H1 (cell line): Measurements from ENCODE around the gene CORIN. TPM values are rescaled to one million over a fixed set of nuclear protein-coding genes. Genes with fewer than 3 reads are reported as not detected.

Experiments
- CTCF ChIA-PET: fragments of 300-600 bp; sonication (Branson Sonifier 250); formaldehyde crosslinking; loops from one replicate; lab custom pipeline; 2021; ENCODE audit not compliant: partially characterized antibody; lab: Charles Lee
- POLR2A ChIA-PET: fragments of 300-600 bp; sonication (Branson Sonifier 250); formaldehyde crosslinking; loops from one replicate; lab custom pipeline; 2021; ENCODE audit warnings: inconsistent platforms; ENCODE audit not compliant: partially characterized antibody; lab: Charles Lee
- DNase-seq, 2 experiments: peaks; one replicate each; pipeline versions ENCODE4 v3.0.0 to v3.0.0-alpha.2; 2010 to 2022; ENCODE audit warnings: low spot score in 2 of 2, low read depth in 1 of 2, mixed read lengths in 1 of 2
- FAIRE-seq: peaks from 2 replicates; lab custom pipeline; 2011; peaks lifted over from hg19 to GRCh38; lab: Jason Lieb, UNC
- H2AFZ ChIP-seq: 2 replicates; pipeline ENCODE4 v1.8.1; 2012; ENCODE audit warnings: low read length, inconsistent platforms
- H2AK5ac ChIP-seq: 2 replicates; pipeline ENCODE4 v1.6.1; 2013; ENCODE audit warnings: low read depth, low read length
- H2BK120ac ChIP-seq: replicated peaks from 2 replicates; pipeline ENCODE3; 2013; ENCODE audit warnings: low read depth, low read length, inconsistent platforms
- H2BK12ac ChIP-seq: 2 replicates; pipeline ENCODE4 v1.6.1; 2013; ENCODE audit warnings: low read depth, low read length
- H2BK15ac ChIP-seq: 2 replicates; pipeline ENCODE4 v1.6.1; 2013; ENCODE audit warnings: low read length
- H2BK20ac ChIP-seq: 2 replicates; pipeline ENCODE4 v1.6.1; 2013; ENCODE audit warnings: low read length
- H2BK5ac ChIP-seq: 2 replicates; pipeline ENCODE4 v1.6.1; 2013; ENCODE audit warnings: low read depth, low read length
- H3K14ac ChIP-seq: 2 replicates; pipeline ENCODE4 v1.6.1; 2013; ENCODE audit warnings: inconsistent platforms; ENCODE audit not compliant: insufficient read length
- H3K18ac ChIP-seq: 2 replicates; pipeline ENCODE4 v1.6.1; 2013; ENCODE audit warnings: low read length; ENCODE audit errors: extremely low read depth
- H3K23ac ChIP-seq: 2 replicates; pipeline ENCODE4 v1.6.1; 2013; ENCODE audit warnings: inconsistent platforms; ENCODE audit not compliant: insufficient read length
- H3K23me2 ChIP-seq: 2 replicates; pipeline ENCODE4 v1.6.1; 2013; ENCODE audit warnings: low read depth, low read length
- H3K27ac ChIP-seq: 2 replicates; pipeline ENCODE4 v1.6.1; 2011; ENCODE audit warnings: low read depth, low read length, inconsistent platforms
- H3K27me3 ChIP-seq, 4 experiments: replicated peaks in 1 of 4; 1 replicate in 1 of 4; 2 replicates in 3 of 4; pipeline versions ENCODE4 v1.6.1 to v1.8.1; 2011 to 2013; ENCODE audit warnings: low read length in 3 of 4, mild to moderate bottlenecking in 3 of 4, inconsistent platforms in 2 of 4, mixed read lengths in 2 of 4, moderate library complexity in 1 of 4; ENCODE audit not compliant: control insufficient read depth in 3 of 4, insufficient read depth in 3 of 4; ENCODE audit errors: extremely low read depth in 1 of 4
- H3K36me3 ChIP-seq, 4 experiments: 2 replicates each; pipeline versions ENCODE4 v1.6.1 to v1.8.1; 2011 to 2013; ENCODE audit warnings: mild to moderate bottlenecking in 4 of 4, low read length in 3 of 4, moderate library complexity in 2 of 4, control low read depth in 1 of 4, inconsistent platforms in 1 of 4; ENCODE audit not compliant: insufficient read depth in 4 of 4, control insufficient read depth in 2 of 4
- H3K4ac ChIP-seq: replicated peaks from 2 replicates; pipeline ENCODE3; 2013; ENCODE audit warnings: low read length, low read depth, mixed read lengths, inconsistent platforms; ENCODE audit not compliant: insufficient read length
- H3K4me1 ChIP-seq, 4 experiments: replicated peaks in 1 of 4; 1 replicate in 1 of 4; 2 replicates in 3 of 4; pipeline versions ENCODE4 v1.6.1 to v1.8.1; 2011 to 2013; ENCODE audit warnings: low read length in 3 of 4, inconsistent platforms in 2 of 4, mixed read lengths in 1 of 4; ENCODE audit not compliant: insufficient read depth in 4 of 4, control insufficient read depth in 3 of 4
- H3K4me2 ChIP-seq, 2 experiments: 2 replicates each; pipeline versions ENCODE4 v1.6.1 to v1.8.1; 2011 to 2013; ENCODE audit warnings: low read depth in 2 of 2, low read length in 2 of 2, control low read depth in 1 of 2, inconsistent platforms in 1 of 2, mild to moderate bottlenecking in 1 of 2; ENCODE audit not compliant: insufficient read depth in 1 of 2
- H3K4me3 ChIP-seq, 4 experiments: fragments of 200-600, 300-600 bp in 1 of 4; sonication (generic), shearing (Covaris generic), sonication (Bioruptor Twin) in 1 of 4; 2 replicates each; pipeline versions ENCODE4 v1.5.1 to v1.8.1; 2011 to 2016; ENCODE audit warnings: low read length in 4 of 4, low read depth in 3 of 4, control low read depth in 2 of 4, inconsistent platforms in 2 of 4, mild to moderate bottlenecking in 2 of 4, mixed read lengths in 1 of 4, moderate library complexity in 1 of 4; ENCODE audit not compliant: insufficient read depth in 2 of 4; ENCODE audit errors: extremely low read depth in 1 of 4
- H3K56ac ChIP-seq: replicated peaks from 2 replicates; pipeline ENCODE3; 2013; ENCODE audit warnings: low read depth, mild to moderate bottlenecking, mixed read lengths, low read length, inconsistent platforms; ENCODE audit not compliant: insufficient read length
- H3K79me1 ChIP-seq: 2 replicates; pipeline ENCODE4 v1.6.1; 2013; ENCODE audit warnings: low read depth, low read length, control low read depth
- H3K79me2 ChIP-seq, 2 experiments: 2 replicates each; pipeline versions ENCODE4 v1.6.1 to v1.8.1; 2012 to 2013; ENCODE audit warnings: low read length in 2 of 2, mild to moderate bottlenecking in 2 of 2, inconsistent platforms in 1 of 2; ENCODE audit not compliant: insufficient read depth in 2 of 2, control insufficient read depth in 1 of 2
- H3K9ac ChIP-seq, 4 experiments: replicated peaks in 1 of 4; 1 replicate in 1 of 4; 2 replicates in 3 of 4; pipeline versions ENCODE4 v1.6.1 to v1.8.1; 2011 to 2013; ENCODE audit warnings: low read depth in 3 of 4, low read length in 3 of 4, control low read depth in 2 of 4, mild to moderate bottlenecking in 2 of 4, moderate library complexity in 2 of 4, inconsistent platforms in 1 of 4; ENCODE audit errors: extremely low read depth in 1 of 4
- H3K9me3 ChIP-seq, 2 experiments: 2 replicates each; pipeline versions ENCODE4 v1.6.1 to v1.8.1; 2012 to 2013; ENCODE audit warnings: mild to moderate bottlenecking in 2 of 2, moderate library complexity in 2 of 2, control low read depth in 1 of 2, inconsistent platforms in 1 of 2, low read depth in 1 of 2, low read length in 1 of 2, mixed read lengths in 1 of 2; ENCODE audit not compliant: insufficient read depth in 2 of 2
- H4K20me1 ChIP-seq, 2 experiments: replicated peaks in 1 of 2; 2 replicates each; pipeline versions ENCODE3 to v1.8.1; 2011 to 2013; ENCODE audit warnings: inconsistent platforms in 2 of 2, low read length in 2 of 2, mild to moderate bottlenecking in 1 of 2; ENCODE audit not compliant: insufficient read depth in 2 of 2, control insufficient read depth in 1 of 2
- H4K5ac ChIP-seq: 2 replicates; pipeline ENCODE4 v1.6.1; 2013; ENCODE audit warnings: low read length, low read depth, mixed read lengths, inconsistent platforms; ENCODE audit not compliant: insufficient read length
- H4K8ac ChIP-seq: 2 replicates; pipeline ENCODE4 v1.8.0; 2013; ENCODE audit warnings: mild to moderate bottlenecking, moderate library complexity, low read length, inconsistent platforms; ENCODE audit not compliant: insufficient read depth; ENCODE audit errors: extremely low read depth
- H4K91ac ChIP-seq: replicated peaks from 2 replicates; pipeline ENCODE3; 2013; ENCODE audit warnings: low read length, mixed read lengths, inconsistent platforms; ENCODE audit not compliant: insufficient read length
- SP4 ChIP-seq: IDR thresholded peaks from 2 replicates; pipeline ENCODE4 v1.6.1; 2012; ENCODE audit warnings: low read length, inconsistent platforms
- TCF12 ChIP-seq: IDR thresholded peaks from 2 replicates; pipeline ENCODE4 v1.6.1; 2011; ENCODE audit warnings: low read depth, mild to moderate bottlenecking, low read length
- WGBS, 2 experiments: shearing (Covaris generic) in 1 of 2; methylation state at CpG; one replicate each; pipeline versions ENCODE4 v1.1.6 to v1.1.7; 2013 to 2015; ENCODE audit warnings: low lambda C conversion rate in 2 of 2, mixed read lengths in 2 of 2, inconsistent platforms in 1 of 2, low coverage in 1 of 2, missing lambda C conversion rate in 1 of 2; ENCODE audit not compliant: insufficient replicate concordance in 2 of 2, insufficient coverage in 1 of 2, insufficient read length in 1 of 2; ENCODE audit errors: extremely low coverage in 1 of 2, missing lambda C conversion rate in 1 of 2; 5-methylcytosine and 5-hydroxymethylcytosine counted together
- polyA plus RNA-seq, 7 experiments: library from polyadenylated mRNA; depleted of rRNA in 3 of 7; stranded (reverse) in 5 of 7; unstranded in 2 of 7; fragments of >200 nt in 5 of 7; fragments of 200-250 nt in 2 of 7; gene quantifications; 1 replicate in 5 of 7; 2 replicates in 1 of 7; 4 replicates in 1 of 7; pipeline versions ENCODE4 v1.2.1 to v1.2.3, GENCODE V29; 2011 to 2013; ENCODE audit warnings: missing spikeins in 2 of 7, mixed read lengths in 2 of 7
- total RNA-seq: library from RNA; stranded (reverse); fragmentation: NEBNext Ultra II Directional; extraction: Animal tissue kit (Norgen Biotek cat#: 25700); gene quantifications from 2 replicates; pipeline ENCODE4 v1.2.1, GENCODE V29; 2021
- TF ChIP-seq, protein P1 (sequence below): IDR thresholded peaks from 2 replicates; pipeline ENCODE4 v1.6.1; 2012; ENCODE audit warnings: inconsistent platforms

Gene CORIN
- total and polyA plus RNA-seq, 2 of the 8 experiments (the other 6 are each of a cell fraction or from before 2014, with no cell fraction given) = 0.09 to 0.32 TPM

DNA sequence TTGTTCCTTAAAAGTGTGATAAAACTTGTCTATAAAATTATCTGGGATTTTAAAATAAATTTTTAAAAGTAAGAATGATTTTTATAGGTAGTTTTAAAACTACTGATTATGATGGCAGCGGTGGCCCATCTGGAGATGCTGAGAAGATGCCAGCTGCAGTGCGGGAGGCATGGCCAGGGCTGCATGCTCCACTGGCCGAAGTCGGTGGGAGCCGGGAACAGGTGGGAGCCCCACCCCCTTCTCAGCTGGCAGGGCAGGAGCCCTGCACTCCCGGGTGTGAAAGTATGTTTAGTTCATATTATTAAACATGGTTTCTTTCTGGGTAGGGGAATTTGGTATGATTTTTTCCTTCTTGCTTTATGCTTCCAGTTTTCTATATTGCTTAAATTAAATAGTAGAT, 63.8 kb downstream of the CORIN start:
- no peaks in the 10 kb centered on the region for H3K27me3 ChIP-seq
- H3K27ac ChIP-seq = no peak overlapping the region
- no peak overlapping the region for H2AK5ac ChIP-seq
- H3K18ac ChIP-seq = no peak overlapping the region
- H2BK120ac ChIP-seq = no peak overlapping the region
- H3K4me2 ChIP-seq = no peak overlapping the region
- no peaks in the 10 kb centered on the region for H3K79me1 ChIP-seq
- H3K36me3 ChIP-seq = no peaks in the 10 kb centered on the region
- H2BK15ac ChIP-seq = no peak overlapping the region
- no peak overlapping the region for H3K14ac ChIP-seq
- no peak overlapping the region for H4K8ac ChIP-seq
- no peaks in the 10 kb centered on the region for H3K4me1 ChIP-seq
- no peak overlapping the region for H2BK5ac ChIP-seq
- no peaks in the 10 kb centered on the region for H3K23me2 ChIP-seq
- no peak overlapping the region for H3K56ac ChIP-seq
- no peak overlapping the region for H2BK20ac ChIP-seq
- POLR2A ChIA-PET = no interaction called here
- H3K9me3 ChIP-seq = no peaks in the 10 kb centered on the region
- CTCF ChIA-PET = no interaction called here
- WGBS, 2 experiments = 86 to 100% methylated on average over 1 to 6 of the region's 6 CpGs
- no peaks in the 10 kb centered on the region for H4K20me1 ChIP-seq
- TF ChIP-seq, protein P1, sequence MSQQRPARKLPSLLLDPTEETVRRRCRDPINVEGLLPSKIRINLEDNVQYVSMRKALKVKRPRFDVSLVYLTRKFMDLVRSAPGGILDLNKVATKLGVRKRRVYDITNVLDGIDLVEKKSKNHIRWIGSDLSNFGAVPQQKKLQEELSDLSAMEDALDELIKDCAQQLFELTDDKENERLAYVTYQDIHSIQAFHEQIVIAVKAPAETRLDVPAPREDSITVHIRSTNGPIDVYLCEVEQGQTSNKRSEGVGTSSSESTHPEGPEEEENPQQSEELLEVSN = peak; percentile 12; the same call in 1 of the 2 replicates
- TF ChIP-seq TCF12 = 0 out of 2 replicates have a peak, but pooled peaks have one; percentile 25
- no peak for TF ChIP-seq SP4
- TF ChIP-seq, all 59 proteins: peak for 2
- DNase-seq (no peak), FAIRE-seq (no peak)
- H2AFZ ChIP-seq = no peak overlapping the region
- H3K79me2 ChIP-seq = no peaks in the 10 kb centered on the region
- H3K4ac ChIP-seq = no peak overlapping the region
- no peak overlapping the region for H3K4me3 ChIP-seq
- H3K23ac ChIP-seq = no peak overlapping the region
- H3K9ac ChIP-seq = no peak overlapping the region
- no peak overlapping the region for H4K91ac ChIP-seq
- H4K5ac ChIP-seq = no peak overlapping the region
- H2BK12ac ChIP-seq = no peak overlapping the region
